Fibroblast of skin of left biceps (primary cell): ENCODE measurements around the gene CDH23.

Experiments used
- DNase-seq, 2 experiments: peaks; one replicate each; pipeline ENCODE4 v3.0.0-alpha.2; 2013; ENCODE audit warnings: low read depth in 2 of 2

The CDH23 gene

DNA sequence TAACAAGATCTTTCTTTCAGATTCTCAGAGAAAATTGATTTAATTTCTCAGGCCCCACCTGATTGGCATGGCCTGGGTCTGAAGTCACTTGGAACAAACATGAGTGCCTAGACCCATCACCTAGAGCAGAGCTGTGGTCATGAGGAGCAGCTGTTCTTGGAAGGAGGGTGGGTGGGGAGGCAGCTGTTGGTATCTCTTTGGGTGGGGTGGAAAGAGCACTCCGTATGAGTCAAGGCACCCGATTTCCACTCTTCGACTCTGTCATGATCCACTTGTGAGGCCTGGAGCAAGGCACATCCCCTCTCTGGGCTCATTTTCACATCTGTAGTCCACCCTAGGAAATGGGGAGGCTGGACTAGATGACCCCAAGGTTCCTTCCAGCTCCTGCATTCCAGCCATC is 166.2 kb downstream of the CDH23 start:
- no peak for DNase-seq

DNA sequence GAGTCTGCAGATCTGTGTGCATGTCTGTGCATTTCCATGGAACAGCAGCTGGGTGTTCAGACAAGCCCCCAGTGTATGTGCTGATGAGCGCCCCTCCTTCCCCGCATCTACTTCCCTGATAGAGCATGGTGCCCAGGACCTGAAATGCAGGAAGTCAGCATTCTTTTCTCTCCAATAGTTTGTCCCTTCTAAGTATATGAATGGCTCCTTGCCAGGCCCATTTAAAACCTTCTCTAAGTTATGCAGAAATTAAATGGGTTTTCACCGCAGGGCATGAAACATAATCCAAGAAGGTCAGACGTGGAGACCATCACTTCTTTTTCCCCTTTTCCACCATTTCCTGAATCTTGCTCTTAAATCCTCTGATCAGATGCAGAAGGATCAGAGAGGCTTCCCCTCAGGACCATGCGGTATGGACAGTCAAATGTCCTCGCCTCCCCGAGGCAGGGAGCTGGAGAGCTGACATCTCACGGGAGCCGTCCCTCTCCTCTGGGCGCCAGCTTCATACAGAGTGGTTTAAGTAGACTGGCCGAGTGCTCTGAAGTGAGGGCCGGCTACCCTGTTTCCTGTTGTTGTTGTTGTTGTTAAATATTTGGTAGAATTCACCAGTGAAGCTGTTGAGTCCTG is 167.6 kb downstream of the CDH23 start:
- DNase-seq: no peak

DNA sequence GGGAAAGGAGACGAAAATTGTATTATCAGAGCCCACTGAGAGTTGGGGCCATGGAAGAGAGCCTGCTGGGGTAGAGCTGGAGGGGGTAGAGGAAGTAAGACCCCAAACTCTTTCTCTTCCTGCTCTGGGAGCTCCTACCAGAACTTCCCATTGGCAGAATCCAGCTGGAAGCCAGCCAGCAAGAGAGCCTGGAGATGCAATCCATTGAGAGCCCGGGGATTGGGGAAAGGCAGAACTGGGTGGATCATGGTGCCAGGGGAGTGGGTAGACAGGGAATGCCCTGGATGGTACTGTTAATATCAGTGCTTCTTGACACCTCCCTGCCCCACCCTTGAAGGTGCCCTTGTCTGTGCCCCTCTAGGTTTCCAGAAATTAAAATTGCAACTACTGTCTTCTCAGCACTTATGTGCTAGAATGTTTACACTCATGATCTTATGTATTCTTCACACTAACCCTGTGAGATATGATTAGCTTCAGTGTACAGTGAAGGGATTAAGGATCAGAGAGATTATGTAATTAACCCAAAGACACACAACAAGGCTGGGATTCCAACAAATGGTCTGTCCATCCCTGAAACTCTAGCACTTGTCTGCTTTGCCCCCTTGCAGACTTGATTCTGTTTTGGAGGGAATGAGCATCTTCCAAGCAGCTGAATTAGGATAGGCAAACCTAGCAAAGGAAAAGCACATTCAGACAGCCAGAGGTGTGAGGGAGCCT is 168.7 kb downstream of the CDH23 start:
- no peak for DNase-seq

DNA sequence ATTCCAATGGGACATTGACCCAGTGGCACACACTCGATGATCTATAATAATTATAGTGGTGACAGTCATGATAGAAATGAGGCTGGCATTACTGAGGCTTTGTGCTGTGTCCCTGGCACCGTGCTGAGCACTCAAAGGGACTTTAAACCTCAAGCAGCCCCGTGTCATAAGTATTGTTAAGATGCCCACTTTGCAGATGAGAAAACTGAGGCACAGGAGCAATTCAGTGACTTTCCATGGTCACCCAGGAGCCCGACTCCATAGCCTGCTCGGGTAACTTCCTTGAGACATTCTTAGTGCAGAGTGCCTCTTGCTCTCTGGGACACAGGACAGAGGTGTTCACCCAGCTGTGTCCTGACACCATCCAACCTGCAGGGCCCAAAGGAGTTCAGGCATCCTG is 170.3 kb downstream of the CDH23 start:
- no peak for DNase-seq

DNA sequence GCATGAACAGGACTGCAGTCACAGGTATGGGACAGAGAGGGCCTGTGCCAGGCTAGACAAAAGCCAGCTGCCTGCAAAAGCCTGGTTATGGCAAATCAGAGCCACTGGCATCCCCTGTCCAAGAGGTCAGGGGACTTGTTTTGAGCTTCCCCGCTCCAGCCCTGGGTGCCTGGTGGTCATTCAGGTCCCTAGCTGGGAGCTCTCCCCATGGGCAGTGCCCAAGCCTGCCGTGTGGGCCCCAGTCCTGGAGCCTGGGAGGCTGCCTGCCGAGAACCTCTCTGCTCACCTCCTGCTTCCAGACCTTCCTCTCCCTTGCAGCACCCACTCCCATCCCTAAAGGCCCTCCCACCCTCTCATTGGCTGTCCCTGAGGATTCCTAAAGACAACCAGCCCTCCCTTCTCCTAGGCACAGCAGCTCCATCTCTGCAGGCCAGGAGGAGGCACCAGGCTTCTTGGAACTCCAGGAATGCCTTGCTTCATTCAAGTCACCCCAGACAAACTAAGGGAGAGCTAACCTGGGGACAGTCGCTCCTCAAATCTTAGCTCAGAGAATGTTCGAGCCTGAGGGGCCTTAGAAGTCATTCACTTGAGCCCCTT is 172.3 kb downstream of the CDH23 start:
- no peak for DNase-seq

DNA sequence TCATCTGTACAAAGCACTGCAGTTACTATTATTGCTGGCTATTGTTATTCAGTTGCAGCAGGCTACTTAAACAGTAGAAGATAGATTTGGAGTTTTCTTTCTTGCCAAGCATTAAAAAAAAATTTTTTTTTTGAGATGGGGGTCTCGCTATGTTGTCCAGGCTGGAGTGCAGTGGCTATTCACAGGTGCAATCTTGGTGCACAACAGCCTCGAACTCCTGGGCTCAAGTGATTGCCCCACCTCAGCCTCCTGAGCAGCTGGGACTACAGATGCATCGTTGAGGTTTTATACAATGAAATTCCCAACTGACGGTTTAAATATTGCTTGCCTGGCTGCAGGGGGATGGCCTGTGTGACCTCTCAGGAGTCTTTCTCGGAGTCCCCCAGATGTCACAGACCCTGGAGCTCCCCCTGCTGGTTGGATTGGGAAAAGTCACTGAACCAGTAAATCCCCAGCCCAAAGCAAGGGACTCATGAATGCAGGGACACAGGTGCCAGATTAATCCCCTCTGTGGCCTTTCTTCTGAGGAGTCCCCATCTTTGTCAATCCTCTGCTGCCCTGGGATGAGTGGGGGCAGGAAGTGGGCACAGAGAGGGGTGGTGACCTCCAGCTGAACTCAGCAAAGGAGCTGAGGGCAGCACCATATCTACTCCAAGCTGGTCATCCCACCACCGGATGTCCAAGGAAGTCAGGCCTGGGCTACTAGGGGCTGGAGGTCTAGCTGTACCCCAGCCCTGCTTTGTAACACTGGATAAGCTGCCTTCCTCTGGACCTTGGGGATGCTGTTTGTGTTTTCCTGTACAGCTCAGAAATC is 173.3 kb downstream of the CDH23 start:
- no peak for DNase-seq

DNA sequence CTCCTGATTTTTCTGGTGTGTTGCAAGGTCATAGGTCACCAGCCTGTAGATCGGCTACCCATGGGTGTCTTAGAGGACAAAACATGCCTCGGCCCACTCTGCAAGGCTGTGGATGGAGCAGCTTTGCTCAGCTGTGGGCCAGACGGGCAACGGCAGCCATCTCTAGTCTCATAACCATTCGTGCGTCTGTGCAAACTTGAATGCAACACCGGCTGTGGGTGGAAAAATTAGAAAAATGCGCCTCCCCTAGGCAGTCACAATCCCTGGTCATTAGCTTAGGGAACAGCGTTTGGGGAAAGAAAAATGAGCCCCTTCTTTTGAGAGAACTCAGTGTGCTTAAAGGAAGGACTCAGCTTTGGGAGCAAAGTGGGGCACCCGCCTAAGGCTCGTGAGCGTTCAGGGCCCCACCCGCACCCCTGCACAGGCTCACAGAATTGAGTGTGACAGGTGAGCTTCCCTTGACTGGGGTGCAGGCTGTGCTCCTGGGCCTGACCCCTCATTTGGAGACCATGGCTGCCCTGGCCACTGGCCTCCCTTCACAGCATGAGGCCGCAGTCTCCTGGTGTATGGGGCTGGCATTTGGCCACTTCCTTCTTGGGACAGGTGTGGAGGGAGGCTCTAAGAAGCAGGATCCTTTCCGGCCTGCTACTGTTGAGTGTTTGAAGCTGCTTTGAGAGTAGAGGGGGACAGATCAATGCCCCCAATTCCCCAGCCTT is 174.9 kb downstream of the CDH23 start:
- no peak for DNase-seq

DNA sequence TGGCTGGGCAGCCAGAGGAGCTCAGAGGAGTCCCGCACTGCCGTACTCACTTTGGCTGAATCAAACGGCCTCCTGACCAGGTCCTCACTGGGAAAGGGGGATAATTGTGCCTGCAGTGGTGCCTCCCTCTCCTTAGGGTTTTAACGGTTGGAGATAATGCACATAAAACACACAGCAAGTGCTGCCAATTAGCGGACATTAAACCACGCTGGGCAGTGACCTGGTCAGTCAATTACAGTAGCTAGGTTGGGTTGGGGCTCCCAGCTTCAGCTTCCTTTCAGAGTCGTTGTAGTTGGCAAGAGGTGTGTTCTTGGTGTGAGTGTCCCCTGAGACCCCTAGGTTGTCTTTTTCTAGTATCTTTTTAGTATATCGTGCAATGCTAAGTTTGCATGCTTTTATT is 176.2 kb downstream of the CDH23 start:
- DNase-seq: no peak

DNA sequence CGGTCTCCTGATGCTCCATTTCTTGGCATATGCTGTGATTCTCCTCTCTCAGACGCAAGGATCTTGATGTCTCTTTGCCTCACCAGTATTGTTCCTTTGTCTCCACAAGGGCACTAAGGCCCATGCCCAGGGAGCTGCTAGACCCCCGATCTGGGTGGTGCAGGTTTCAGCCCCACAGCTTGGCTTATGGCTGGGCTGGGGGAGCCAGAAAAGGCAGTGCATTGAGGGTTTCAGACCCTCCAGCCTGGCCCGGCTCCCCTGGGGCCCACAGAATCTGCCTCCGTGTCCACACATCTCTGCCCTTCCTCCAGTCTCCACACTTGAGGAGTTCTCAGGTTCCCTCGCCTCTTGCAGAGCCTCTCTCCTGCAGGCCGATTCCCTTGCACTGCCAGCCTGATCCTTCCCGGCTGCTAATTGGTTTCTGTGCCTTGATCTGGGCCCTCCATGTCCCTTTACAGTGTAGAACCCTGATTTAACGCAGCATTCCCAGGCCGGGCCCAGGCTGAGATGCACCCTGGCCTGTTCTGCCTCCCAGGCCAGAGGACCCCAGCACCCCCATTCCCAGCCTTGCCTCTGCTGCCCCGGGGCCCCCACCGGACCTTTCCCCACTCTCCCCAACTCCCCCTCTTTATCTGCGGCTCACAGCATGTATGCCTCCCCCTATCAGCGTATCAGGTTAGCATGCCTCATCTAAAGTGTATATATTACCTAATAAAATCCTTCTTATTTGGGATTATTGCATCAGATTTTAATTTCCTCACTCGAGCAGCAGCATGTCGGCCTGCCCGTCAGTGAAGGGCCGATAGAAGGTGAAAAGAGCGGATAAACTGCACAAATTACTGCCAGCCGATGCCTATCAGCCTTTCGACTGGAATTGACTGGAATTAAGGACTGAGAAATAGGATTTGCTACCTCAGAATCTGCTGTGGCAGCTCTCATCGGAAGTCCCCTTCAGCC is 177.1 kb downstream of the CDH23 start:
- no peak for DNase-seq

DNA sequence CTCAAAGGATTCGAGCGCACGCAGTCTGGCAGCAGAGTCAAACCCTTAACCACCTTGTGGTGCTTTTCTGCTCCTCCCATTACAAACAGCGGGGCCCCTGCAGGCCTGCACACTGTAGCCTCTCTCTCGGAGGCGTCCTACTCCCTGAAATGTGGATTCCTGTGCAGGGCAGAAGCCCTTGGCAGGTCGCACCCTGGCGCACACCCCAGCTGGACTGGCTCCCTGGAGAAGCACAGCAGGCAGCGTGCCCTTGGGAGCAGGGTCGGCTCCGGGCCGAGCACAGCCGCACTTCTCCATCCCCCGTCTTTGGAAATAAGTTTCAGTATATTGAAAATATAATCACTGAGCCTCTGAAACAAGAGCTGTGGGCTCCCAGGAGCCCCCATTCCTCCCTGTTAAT is 178.7 kb downstream of the CDH23 start:
- no peak for DNase-seq

DNA sequence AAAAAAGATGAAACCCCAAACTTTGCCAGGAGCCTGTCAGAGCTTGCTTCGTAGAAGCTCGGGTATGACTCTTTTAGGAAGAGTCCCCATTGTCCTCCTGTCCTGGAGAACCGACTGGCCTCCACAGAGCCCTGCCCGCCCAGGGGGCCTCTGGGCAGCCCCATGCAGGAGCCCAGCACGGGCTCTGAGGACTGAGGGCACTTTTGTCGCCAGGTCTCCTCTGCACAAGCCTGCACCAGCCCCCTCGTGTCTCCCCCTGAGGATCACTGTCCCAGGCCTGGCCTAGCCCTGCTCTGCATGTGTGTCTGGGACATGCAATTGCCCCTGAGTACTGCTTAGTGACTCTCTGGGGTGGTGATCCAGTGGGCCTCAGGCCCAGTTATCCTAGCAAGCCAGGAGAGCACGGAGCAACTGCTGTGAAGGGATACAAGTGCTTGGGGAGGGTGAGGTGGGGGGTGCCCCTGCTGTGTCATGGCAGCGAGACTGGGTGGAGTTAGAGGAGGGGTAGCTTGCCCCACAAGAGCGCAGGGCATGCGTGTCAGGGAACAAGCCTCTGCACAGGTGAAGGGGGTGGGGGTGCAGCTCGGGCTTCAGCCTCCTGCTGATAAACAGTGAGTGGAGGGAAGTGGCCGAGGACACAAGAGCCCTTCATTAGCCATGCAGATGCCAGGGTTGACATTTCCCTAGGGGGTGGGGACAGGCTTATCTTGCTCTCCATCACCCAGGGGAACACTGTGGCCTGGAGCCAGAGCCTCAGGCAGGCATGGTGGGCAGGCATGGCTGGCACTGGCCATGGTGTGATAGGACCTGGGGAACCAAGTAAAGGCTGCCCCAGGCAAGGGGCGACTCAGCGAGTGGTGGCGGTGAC is 179.4 kb downstream of the CDH23 start:
- DNase-seq: no peak

DNA sequence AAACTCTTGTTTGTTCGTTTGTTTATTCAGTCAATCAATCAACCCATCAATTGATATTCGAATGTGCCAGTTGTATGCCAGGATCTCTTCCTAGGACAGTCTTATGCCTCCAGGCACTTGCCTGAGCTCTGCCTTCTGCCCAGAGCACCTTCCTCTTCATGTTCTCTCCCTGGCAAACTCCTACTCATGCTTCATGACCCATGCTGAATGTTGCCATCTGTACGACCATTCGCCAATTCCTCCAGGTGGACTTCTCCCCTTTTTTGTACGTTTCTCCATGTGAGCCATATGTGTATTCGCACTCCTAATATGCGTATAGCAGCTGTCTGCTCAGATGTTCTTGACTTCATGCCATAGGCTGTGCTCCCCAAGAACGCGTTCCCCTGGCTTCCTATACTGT is 180.1 kb downstream of the CDH23 start:
- no peak for DNase-seq

DNA sequence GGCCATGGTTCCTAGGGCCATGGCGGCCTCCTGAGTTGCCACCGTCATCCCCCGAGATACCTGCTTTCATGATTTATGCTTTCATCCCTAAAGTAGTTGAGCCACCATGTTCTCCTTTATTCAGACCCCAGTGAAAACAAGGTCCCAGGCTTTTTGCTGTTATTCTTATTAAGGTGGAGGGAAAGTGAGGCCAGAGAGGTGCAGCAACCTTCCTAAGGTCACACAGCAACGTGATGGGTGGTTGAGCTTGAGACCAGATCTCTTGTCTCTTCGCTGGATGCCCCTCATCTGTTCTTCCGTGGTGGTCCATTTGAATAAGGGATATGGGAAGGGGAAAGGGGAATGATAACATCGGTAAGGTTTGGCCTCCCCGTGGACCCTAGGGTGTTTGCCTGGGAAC is 180.6 kb downstream of the CDH23 start:
- DNase-seq: no peak

DNA sequence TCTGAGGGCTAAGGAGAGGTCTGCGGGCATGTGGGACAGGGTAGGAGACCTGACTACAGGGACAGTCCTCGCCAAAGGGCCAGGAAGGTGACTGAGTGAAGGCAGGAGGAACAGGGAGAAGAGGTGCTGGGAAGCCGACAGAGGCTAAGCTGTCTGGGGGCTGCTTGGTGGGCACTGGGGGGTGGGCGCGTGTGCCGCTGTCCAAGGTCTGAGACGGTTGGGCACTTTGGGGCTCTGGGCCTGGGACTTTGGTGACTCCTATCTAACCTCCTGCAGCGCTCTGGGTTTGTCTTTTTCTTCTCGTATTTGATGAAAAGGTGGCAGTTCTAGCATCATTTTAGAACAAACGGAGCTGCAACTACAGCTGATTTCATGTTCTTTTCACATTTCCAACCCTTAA is 181.3 kb downstream of the CDH23 start:
- no peak for DNase-seq

DNA sequence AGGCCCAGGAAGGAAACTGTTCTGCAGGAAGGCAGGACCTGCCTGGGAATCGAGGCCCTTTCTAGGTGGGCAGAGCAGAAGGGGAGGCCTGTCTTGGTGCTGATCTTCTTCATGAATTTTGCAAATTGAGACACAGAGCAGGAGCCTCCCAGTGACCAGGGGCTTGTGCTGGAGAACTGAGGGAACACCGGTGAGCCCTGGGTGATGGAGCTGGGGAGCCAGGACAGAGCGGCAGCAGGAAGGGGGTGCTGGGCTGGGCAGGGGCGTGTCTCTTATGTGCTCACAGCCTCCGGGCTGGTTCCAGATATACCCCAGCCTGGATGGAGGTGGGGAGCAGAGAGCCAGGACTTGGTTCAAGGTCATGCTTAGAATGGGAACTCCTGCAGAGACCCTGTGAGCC is 182.9 kb downstream of the CDH23 start:
- no peak for DNase-seq

DNA sequence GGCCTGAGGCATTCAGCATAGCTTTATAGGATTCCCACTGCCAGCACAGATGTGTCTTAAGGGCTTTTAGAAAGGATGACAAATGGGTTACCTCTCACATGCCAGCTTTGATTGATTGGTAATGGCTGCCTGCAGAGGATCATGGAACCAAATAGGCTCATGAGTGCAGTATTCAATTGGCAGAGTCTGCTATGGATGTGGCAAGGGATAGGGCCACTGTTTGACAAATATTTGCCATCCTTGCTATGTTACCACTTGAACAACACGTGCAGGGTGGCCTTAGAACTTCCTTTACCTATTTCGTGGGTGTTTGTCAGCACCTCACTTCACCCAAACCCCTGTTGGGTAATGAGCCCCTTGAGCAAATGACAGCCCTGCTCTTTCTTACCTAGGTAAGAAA is 183.7 kb downstream of the CDH23 start:
- no peak for DNase-seq

DNA sequence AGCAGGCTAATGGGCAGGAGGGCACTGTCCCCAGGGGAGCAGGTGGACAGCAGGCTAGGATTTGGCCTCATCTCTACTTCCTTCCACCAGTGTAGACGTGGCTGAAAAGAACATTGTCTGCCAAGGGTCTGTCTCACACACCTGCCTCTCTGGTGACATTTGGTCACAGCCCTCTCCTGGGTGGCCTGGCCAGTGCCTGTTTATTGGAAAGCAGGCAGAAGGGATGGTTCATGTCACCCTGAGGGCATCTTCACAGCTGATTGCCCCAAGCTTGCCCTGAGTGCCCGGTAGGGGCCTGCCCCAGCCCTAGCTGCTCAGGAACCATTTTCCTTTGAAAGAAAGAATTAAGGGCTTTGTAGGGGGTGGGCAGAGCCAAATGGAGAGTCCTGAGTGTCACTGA is 184.2 kb downstream of the CDH23 start:
- no peak for DNase-seq

DNA sequence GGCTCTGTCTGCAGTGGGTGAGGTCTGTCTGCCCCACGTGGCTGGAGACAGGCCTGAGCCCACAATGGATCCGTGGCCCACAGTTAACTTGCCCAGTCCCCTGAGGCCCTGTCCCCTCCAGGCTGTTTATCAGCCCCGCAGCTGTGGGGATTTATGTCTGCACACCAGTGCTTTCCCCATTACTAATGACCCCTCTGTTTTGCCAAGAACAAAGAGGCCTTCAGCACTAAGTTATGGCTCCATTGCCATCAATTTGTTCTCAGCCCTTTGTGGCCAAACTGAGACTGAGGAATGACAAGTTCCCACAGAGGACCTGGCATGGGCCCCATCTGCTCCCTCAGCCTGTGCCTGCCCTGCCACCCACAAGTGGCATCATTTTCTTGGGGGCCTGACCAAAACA is 184.7 kb downstream of the CDH23 start:
- DNase-seq: no peak

DNA sequence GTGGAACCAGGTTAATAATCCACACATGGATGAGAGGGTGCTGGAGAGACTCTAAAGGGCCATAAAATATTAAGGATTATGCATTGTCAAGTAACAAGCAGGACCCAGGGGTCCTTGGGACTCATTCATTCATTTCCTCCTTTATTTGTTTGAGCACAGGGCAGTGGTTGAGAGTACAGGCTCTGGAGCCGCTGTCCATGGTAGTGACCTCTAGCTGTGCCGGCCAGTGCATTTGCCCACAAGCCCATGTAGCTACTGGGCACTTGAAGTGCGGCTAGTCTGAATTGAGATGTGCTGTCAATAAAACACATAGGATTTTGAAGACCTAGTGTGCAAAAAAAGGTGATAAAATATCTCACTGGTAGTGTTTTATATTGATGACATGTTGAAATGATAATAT is 185.3 kb downstream of the CDH23 start:
- no peak for DNase-seq
